Peyer's patch (tissue), 4 donors: ENCODE results near the gene ARMH3. TPM values are rescaled to one million over a fixed set of nuclear protein-coding genes. Genes with fewer than 3 reads are reported as not detected.

ENCODE experiments used
- DNase-seq, 3 donors: peaks; one replicate each; pipeline ENCODE4 v3.0.0-alpha.2; 2017 to 2019
- H3K27ac ChIP-seq, 4 donors: fragments of 200-600 bp; sonication (generic); one replicate each; pipeline ENCODE4 v1.5.1; 2016 to 2019
- H3K27me3 ChIP-seq, 2 donors: fragments of 200-600 bp; sonication (generic); one replicate each; pipeline ENCODE4 v1.5.1; 2019
- H3K36me3 ChIP-seq, 3 donors: fragments of 200-600 bp; sonication (generic); one replicate each; pipeline ENCODE4 v1.5.1; 2016 to 2019
- H3K4me1 ChIP-seq, 4 donors: fragments of 200-600 bp; sonication (generic); one replicate each; pipeline ENCODE4 v1.5.1; 2016 to 2019
- H3K4me3 ChIP-seq, 4 donors: fragments of 200-600 bp; sonication (generic); 1 replicate in 3 of 4; 2 replicates in 1 of 4; pipeline ENCODE4 v1.5.1; 2016 to 2019; ENCODE audit warnings: mild to moderate bottlenecking in 1 of 4
- H3K9me3 ChIP-seq, 4 donors: fragments of 200-600 bp; sonication (generic); one replicate each; pipeline ENCODE4 v1.5.1; 2016 to 2019; ENCODE audit warnings: mild to moderate bottlenecking in 1 of 4
- POLR2A ChIP-seq, 2 donors: fragments of 450-650 bp; IDR thresholded peaks; one replicate each; pipeline ENCODE4 v1.5.1; 2017; ENCODE audit warnings: antibody characterized with exemption in 2 of 2, mild to moderate bottlenecking in 2 of 2, moderate library complexity in 2 of 2
- total RNA-seq, 4 donors: library from RNA; depleted of rRNA; stranded (reverse); fragments of >200 nt; gene quantifications; one replicate each; pipeline ENCODE4 v1.1.0, GENCODE V29; 2016
- TF ChIP-seq, protein P1 (sequence below), 6 experiments: fragments of 450-650 bp in 4 of 6; fragments of 200-600 bp in 2 of 6; sonication (generic) in 1 of 6; IDR thresholded peaks; one replicate each; pipeline ENCODE4 v1.5.1; 2017 to 2019; ENCODE audit warnings: antibody characterized with exemption in 6 of 6, mild to moderate bottlenecking in 3 of 6, moderate library complexity in 1 of 6

Gene ARMH3
- total RNA-seq, 4 donors from 2014 or later: 15.8 to 29.2 (median 23.0) TPM

- no peak overlapping the region for H3K27ac ChIP-seq
- DNase-seq: no peak
- H3K4me1 ChIP-seq: peaks cover 0 to 6% (median 0%) of the 10 kb centered on the region in 4 donors
- no peak overlapping the region for H3K4me3 ChIP-seq
- no peak for TF ChIP-seq POLR2A (IDR thresholded peaks at IDR 0.05)
- TF ChIP-seq, protein P1, sequence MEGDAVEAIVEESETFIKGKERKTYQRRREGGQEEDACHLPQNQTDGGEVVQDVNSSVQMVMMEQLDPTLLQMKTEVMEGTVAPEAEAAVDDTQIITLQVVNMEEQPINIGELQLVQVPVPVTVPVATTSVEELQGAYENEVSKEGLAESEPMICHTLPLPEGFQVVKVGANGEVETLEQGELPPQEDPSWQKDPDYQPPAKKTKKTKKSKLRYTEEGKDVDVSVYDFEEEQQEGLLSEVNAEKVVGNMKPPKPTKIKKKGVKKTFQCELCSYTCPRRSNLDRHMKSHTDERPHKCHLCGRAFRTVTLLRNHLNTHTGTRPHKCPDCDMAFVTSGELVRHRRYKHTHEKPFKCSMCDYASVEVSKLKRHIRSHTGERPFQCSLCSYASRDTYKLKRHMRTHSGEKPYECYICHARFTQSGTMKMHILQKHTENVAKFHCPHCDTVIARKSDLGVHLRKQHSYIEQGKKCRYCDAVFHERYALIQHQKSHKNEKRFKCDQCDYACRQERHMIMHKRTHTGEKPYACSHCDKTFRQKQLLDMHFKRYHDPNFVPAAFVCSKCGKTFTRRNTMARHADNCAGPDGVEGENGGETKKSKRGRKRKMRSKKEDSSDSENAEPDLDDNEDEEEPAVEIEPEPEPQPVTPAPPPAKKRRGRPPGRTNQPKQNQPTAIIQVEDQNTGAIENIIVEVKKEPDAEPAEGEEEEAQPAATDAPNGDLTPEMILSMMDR (IDR thresholded peaks at IDR 0.05): no peak
- no peaks in the 10 kb centered on the region for H3K9me3 ChIP-seq
- no peaks in the 10 kb centered on the region for H3K27me3 ChIP-seq
- H3K36me3 ChIP-seq: peaks cover 0 to 4% (median 0%) of the 10 kb centered on the region in 3 donors
Measured at GRCh38 chr10:101897633-101898032, 158.3 kb downstream of the ARMH3 start.

DNA sequence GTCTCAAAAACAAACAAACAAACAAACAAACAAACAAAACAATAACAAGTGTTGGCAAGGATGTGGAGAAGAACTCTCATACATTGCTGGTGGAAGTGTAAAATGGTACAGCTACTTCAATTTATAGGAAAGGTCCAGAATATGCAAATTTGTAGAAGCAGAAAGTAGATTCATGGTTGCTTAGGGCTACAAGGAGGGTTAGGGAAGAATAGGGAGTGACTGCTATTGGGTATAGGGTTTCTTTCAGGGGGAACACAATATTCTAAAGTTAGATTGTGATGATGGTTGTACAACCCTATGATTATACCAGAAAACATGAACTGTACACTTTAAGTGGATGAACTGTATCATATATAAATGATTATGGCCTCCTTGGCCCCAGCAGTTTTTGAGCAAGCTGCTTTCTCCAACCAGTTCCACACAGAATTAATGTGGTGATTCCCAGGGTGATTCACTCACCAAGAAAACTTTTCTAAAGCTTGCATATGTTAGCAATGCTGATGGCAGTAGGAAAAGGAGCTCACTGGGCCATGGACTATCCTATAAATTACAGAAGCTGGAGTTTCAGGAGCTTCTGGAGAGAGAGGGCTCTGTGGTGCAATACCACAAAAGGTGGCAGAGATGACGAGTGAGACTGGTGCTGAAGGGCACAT is 159.6 kb downstream of the ARMH3 start:
- no peaks in the 10 kb centered on the region for H3K9me3 ChIP-seq
- peaks cover 0 to 6% (median 0%) of the 10 kb centered on the region in 4 donors for H3K4me1 ChIP-seq
- H3K27me3 ChIP-seq: no peaks in the 10 kb centered on the region
- no peak overlapping the region for H3K4me3 ChIP-seq
- DNase-seq: no peak
- H3K27ac ChIP-seq: no peak overlapping the region
- TF ChIP-seq, protein P1 (IDR thresholded peaks at IDR 0.05): no peak
- no peak for TF ChIP-seq POLR2A (IDR thresholded peaks at IDR 0.05)
- no peaks in the 10 kb centered on the region for H3K36me3 ChIP-seq

GRCh38 chr10:101895781-101896180 is 160.2 kb downstream of the ARMH3 start:
- TF ChIP-seq, protein P1 (IDR thresholded peaks at IDR 0.05): no peak
- TF ChIP-seq POLR2A (IDR thresholded peaks at IDR 0.05): no peak
- H3K4me1 ChIP-seq: peaks cover 0 to 6% (median 0%) of the 10 kb centered on the region in 4 donors
- no peak overlapping the region for H3K27ac ChIP-seq
- no peak for DNase-seq
- no peaks in the 10 kb centered on the region for H3K9me3 ChIP-seq
- no peaks in the 10 kb centered on the region for H3K36me3 ChIP-seq
- no peaks in the 10 kb centered on the region for H3K27me3 ChIP-seq
- no peak overlapping the region for H3K4me3 ChIP-seq

DNA sequence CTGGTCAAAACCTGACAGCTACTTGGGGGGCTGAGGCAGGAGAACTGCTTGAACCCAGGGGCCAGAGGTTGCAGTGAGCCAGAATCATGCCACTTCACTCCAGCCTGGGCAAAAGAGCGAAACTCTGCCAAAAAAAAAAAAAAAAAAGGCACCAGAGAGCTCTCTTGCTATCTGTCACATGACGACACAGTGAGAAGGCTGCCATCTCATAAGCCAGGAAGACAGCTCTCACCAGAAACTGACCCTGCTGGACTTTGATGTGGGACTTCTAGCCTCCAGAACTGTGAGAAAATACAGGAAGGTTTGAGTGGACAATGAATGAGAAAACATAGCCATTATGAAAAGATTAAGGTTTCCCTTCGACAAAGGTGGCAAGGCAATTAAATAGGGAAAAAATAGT is 161.2 kb downstream of the ARMH3 start:
- TF ChIP-seq, protein P1 (IDR thresholded peaks at IDR 0.05): no peak
- no peak for TF ChIP-seq POLR2A (IDR thresholded peaks at IDR 0.05)
- peaks cover 0 to 6% (median 0%) of the 10 kb centered on the region in 4 donors for H3K4me1 ChIP-seq
- no peaks in the 10 kb centered on the region for H3K27me3 ChIP-seq
- DNase-seq: no peak
- H3K27ac ChIP-seq: no peak overlapping the region
- no peaks in the 10 kb centered on the region for H3K36me3 ChIP-seq
- H3K4me3 ChIP-seq: no peak overlapping the region
- H3K9me3 ChIP-seq: no peaks in the 10 kb centered on the region

DNA sequence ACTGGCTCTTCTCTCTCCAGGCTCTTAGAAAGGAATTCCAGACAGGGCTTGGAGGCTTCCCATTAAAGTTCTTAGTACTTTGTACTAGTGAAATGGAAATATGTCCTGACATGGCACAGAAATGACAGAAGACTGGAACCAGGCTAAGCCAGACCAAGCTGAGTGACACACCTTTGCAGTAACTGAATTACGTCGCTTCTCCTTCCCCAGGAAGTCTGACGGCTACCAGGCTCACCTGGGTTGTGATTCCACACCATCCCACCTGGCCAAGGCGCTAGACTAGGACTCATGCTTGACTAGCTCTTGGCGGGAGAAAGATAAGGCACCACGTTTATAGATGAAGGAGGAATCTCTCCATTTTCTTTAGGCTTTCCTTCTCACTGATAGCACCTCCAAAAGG is 161.7 kb downstream of the ARMH3 start:
- Histone ChIP-seq H3K9me3 (no peaks in the 10 kb centered on the region), H3K27me3 (no peaks in the 10 kb centered on the region), H3K27ac (no peak overlapping the region), H3K4me1 (peaks cover 0 to 6% (median 0%) of the 10 kb centered on the region in 4 donors), H3K36me3 (no peaks in the 10 kb centered on the region), H3K4me3 (no peak overlapping the region)
- no peak for TF ChIP-seq POLR2A (IDR thresholded peaks at IDR 0.05)
- TF ChIP-seq, protein P1 (IDR thresholded peaks at IDR 0.05): no peak
- DNase-seq: no peak
